Myocyte (in vitro differentiated cells): ENCODE results near the gene CEP164. TPM values are rescaled to one million over a fixed set of nuclear protein-coding genes. Genes with fewer than 3 reads are reported as not detected.
"Not testable (repeated sequence)": the region's sequence is repeated elsewhere in the genome, so short reads cannot be mapped to it uniquely, and the experiment has no call there.

Source experiments
- DNase-seq: peaks from one replicate; pipeline ENCODE4 v3.0.0-alpha.2; 2012; ENCODE audit warnings: low read depth
- total RNA-seq: library from RNA; depleted of rRNA; stranded (reverse); fragments of >200 nt; gene quantifications from 2 replicates; pipeline ENCODE4 v1.2.3, GENCODE V29; 2014

Gene CEP164
- total RNA-seq, 1 donor from 2014 or later: 20.8 TPM

- no peak for DNase-seq
These were observed 64.5 kb downstream of the CEP164 start for GRCh38 chr11:117392001-117392690.

DNA sequence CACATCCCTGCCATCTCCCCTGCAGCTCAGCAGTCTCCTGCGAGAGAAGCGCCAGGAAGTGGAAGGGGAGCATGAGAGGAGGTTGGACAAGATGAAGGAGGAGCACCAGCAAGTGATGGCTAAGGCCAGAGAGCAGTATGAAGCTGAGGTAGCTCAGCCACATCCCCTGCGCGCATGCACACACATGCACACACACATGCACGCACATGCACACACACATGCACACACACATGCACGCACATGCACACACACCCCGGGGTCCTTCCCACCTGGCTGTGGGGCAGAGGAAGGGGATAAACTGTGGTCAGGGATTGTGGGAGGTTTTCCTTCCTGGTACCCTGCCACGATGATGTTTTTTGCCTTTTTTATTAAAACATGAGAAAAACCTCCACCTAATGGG, 65.3 kb downstream of the CEP164 start:
- DNase-seq: no peak

- DNase-seq: no peak
These were observed 66.7 kb downstream of the CEP164 start for GRCh38 chr11:117394221-117394925.

GRCh38 chr11:117395476-117395875, 67.8 kb downstream of the CEP164 start:
- DNase-seq: peak; percentile 78

- DNase-seq: no peak
These were observed 69.3 kb downstream of the CEP164 start for GRCh38 chr11:117396970-117397369.

DNA sequence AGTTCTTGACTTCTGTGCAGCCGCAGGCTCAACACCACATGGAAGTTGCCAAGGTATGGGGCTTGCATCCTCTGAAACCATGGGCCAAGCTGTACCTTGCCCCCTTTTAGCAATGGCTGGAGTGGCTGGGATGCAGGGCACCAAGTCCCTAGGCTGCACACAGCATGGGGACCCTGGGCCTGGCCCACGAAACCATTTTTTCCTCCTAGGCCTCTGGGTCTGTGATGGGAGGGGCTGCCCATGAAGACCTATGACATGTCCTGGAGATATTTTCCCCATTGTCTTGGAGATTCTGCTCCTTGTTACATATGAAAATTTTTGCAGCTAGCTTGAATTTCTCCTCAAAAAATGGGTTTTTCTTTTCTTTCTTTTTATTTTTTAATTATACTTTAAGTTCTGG, 71.0 kb downstream of the CEP164 start:
- not testable (repeated sequence) for DNase-seq

DNA sequence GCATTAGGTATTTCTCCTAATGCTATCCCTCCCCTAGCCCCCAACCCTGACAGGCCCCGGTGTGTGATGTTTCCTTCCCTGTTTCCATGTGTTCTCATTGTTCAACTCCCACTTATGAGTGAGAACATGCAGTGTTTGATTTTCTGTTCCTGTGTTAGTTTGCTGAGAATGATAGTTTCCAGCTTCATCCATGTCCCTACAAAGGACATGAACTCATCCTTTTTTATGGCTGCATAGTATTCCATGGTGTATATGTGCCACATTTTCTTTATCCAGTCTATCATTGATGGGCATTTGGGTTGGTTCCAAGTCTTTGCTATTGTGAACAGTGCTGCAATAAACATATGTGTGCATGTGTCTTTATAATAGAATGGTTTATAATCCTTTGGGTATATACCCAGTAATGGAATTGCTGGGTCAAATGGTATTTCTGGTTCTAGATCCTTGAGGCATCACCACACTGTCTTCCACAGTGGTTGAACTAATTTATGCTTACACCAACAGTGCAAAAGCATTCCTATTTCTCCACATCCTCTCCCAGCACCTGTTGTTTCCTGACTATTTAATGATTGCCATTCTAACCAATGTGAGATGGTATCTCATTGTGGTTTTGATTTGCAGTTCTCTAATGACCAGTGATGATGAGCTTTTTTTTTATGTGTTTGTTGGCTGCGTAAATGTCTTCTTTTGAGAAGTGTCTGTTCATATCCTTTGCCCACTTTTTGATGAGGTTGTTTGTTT, 71.6 kb downstream of the CEP164 start:
- DNase-seq: peak; percentile 65

DNA sequence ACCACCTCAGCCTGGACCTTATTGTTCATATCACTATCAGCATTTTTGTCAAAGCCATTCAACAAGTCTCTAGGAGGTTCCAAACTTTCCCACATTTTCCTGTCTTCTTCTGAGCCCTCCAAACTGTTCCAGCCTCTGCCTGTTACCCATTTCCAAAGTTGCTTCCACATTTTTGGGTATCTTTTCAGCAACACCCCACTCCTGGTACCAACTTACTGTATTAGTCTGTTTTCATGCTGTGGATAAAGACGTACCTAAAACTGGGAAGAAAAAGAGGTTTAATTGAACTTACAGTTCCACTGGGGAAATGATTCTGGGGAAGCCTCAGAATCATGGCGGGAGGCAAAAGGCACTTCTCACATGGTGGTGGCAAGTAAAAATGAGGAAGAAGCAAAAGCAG, 78.2 kb downstream of the CEP164 start:
- DNase-seq: not testable (repeated sequence)

GRCh38 chr11:117407016-117407415, 79.4 kb downstream of the CEP164 start:
- no peak for DNase-seq

GRCh38 chr11:117408356-117408755, 80.7 kb downstream of the CEP164 start:
- DNase-seq: no peak

- no peak for DNase-seq
These were observed 81.9 kb downstream of the CEP164 start for GRCh38 chr11:117409511-117409910.

GRCh38 chr11:117410238-117410637, 82.6 kb downstream of the CEP164 start:
- no peak for DNase-seq

DNA sequence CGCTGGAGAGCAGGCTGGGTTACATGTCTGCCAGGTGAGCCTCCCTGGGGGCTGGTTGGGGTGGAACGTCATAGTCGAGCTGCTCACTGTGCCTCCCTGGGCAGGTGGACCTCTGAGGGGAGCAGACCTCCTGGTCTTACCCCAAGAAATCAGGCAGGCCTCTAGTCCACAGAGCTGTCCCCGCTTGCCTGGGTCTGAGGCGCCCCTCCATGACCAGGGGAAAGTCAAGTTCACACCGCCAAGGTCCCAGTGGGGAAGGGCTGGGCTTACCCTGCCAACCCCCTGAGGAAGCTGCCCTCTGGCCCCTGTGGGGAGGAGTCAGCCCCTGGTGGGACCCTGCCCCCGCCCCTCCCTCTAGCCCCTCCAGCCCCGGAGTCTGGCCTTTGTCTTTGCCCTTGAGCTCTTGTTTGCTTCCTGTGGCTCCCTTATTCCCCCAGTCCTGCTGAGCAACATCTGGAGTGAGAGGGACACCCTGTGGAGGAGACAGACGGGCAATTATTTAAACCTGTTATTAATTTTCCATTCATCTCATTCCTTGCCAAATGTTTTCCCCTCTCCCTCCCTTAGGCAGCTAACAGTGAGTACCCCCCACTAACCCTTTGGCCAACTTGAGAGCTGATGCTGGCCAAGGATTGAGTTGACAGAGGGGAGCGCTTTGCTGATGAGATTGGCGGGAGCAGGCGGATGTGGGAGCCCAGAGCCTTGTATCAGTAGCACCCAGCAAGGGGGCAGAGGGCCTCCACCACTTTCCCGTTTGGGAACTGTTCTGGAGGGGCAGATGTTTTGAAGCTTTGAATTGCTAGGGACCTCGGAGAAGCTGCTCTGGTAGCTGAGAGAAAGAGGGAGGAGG, 83.4 kb downstream of the CEP164 start:
- no peak for DNase-seq

GRCh38 chr11:117411736-117412135, 84.1 kb downstream of the CEP164 start:
- DNase-seq: no peak

GRCh38 chr11:117412176-117412575, 84.5 kb downstream of the CEP164 start:
- DNase-seq: no peak

DNA sequence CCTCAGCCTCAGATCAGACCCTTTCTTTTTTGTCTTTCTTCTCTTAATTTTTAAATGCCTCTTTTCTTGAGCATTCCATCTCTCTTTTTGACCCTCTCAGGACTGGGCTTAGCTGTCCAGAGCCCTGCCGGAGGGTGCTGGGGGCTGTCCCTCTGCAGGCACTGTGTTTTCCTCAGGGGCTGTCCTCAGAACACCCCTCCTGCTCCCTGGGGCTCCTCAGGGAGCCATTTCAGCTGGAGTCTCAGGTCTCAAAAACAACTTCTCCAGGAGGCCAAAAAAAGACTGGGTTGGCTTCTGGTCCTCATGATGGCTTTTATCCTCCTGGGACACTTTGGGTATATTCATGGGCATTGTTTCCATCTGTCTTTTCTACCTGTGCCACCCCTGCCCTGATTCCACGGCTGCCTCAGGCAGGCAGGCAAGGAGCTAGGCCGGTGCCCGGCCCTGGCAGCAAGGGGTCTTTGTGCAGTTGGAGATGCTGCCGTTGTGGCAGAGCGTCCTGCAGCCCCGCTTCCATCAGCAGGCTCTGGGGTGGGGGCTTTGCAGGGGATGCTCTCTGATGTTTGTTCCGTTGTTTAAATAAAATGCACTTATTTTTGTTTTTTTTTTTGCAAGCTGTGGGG, 85.1 kb downstream of the CEP164 start:
- no peak for DNase-seq

DNA sequence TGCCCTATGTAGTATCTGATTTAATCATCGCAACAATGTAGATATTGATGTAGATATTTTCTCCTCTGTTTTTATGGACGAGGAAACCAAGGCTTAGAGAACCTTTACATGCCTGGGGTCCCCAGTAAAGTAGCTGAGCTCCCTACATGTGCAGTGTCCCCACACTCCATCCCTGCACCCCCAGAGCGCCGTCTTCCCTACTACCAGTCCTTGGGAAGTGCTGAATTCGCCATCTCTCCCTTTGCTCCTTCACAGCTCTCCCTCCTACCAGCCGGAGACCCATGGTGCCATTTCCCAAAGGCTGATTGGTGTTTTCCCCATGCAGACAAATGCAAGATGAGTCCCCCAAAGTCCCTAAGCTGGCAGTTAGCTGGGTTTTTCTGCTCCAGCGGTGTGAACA, 86.0 kb downstream of the CEP164 start:
- DNase-seq: no peak

GRCh38 chr11:117414724-117415123, 87.1 kb downstream of the CEP164 start:
- no peak for DNase-seq

DNA sequence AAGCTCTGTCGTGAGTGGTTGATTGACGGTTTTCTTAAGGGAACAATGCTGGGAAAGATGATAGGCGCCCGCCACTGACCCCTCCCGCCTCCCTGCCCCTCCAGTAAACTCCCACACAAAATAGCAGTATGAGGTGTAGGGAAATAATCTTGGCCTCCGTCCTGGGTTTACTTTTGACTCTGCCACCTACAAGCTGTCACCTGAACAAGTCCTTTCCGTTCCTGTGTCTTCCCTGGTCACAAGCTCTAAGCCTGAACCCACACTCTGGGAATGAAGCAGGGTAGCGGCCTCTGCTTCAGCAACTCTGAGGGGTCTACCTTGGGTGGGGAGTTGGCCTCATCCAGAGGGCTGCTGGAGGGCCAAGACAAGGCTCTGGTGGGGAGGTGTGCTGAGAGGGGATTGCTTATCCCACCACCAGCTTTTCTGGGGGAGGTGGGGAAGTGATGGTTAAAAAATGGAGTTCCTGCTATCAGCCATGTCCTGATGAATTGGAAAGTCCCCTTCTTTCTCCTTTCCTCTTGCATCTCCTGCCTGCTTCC, 87.8 kb downstream of the CEP164 start:
- no peak for DNase-seq

- no peak for DNase-seq
These were observed 89.7 kb downstream of the CEP164 start for GRCh38 chr11:117417342-117417741.

GRCh38 chr11:117417856-117418255, 90.2 kb downstream of the CEP164 start:
- DNase-seq: no peak
